Smooth muscle cell (in vitro differentiated cells): Measurements from ENCODE around the gene COA5. TPM values are rescaled to one million over a fixed set of nuclear protein-coding genes. Genes with fewer than 3 reads are reported as not detected.

ENCODE experiments used
- DNase-seq: peaks from one replicate; lab custom pipeline; 2025; ENCODE audit not compliant: unreplicated experiment; lab: John Stamatoyannopoulos, UW
- H2AFZ ChIP-seq: fragments of 200-600 bp; sonication (generic); 2 replicates; pipeline ENCODE4 v1.6.0; 2016; ENCODE audit warnings: antibody characterized with exemption, low read depth, mild to moderate bottlenecking
- H3F3A ChIP-seq: fragments of 200-600 bp; sonication (generic); 2 replicates; pipeline ENCODE4 v1.6.0; 2017; ENCODE audit warnings: antibody characterized with exemption, low read depth
- H3K27ac ChIP-seq: fragments of 200-600 bp; sonication (generic); 2 replicates; pipeline ENCODE4 v1.5.1; 2016; ENCODE audit warnings: low read depth, mild to moderate bottlenecking
- H3K27me3 ChIP-seq: fragments of 200-600 bp; sonication (generic); 2 replicates; pipeline ENCODE4 v1.6.1; 2016; ENCODE audit warnings: low read depth, mild to moderate bottlenecking
- H3K36me3 ChIP-seq: fragments of 200-600 bp; sonication (generic); 2 replicates; pipeline ENCODE4 v1.5.1; 2016; ENCODE audit warnings: low read depth
- H3K4me1 ChIP-seq: fragments of 200-600 bp; sonication (generic); 2 replicates; pipeline ENCODE4 v1.5.1; 2016; ENCODE audit warnings: low read depth
- H3K4me2 ChIP-seq: fragments of 200-600 bp; sonication (generic); 2 replicates; pipeline ENCODE4 v1.6.0; 2016; ENCODE audit warnings: mild to moderate bottlenecking
- H3K4me3 ChIP-seq: fragments of 200-600 bp; sonication (generic); 2 replicates; pipeline ENCODE4 v1.5.1; 2016; ENCODE audit warnings: mild to moderate bottlenecking
- H3K79me2 ChIP-seq: fragments of 200-600 bp; sonication (generic); 2 replicates; pipeline ENCODE4 v1.6.0; 2016; ENCODE audit warnings: low read depth, mild to moderate bottlenecking
- H3K9ac ChIP-seq: fragments of 200-600 bp; sonication (generic); 2 replicates; pipeline ENCODE4 v1.6.0; 2016; ENCODE audit warnings: low read depth
- H3K9me3 ChIP-seq: fragments of 200-600 bp; sonication (generic); replicated peaks from 2 replicates; pipeline ENCODE4 v1.5.1; 2016; ENCODE audit warnings: low read depth
- H4K20me1 ChIP-seq: fragments of 200-600 bp; sonication (generic); 2 replicates; pipeline ENCODE4 v1.6.0; 2016; ENCODE audit warnings: low read depth
- WGBS: methylation state at CpG from one replicate; pipeline ENCODE4 v1.1.7; 2016; ENCODE audit warnings: low lambda C conversion rate; 5-methylcytosine and 5-hydroxymethylcytosine counted together
- polyA plus RNA-seq: library from polyadenylated mRNA; unstranded; fragments of >200 nt; fragmentation: Nextera tagmentation; extraction: Ambion mirVana; gene quantifications from 2 replicates; pipeline ENCODE4 v1.2.1, GENCODE V29; 2016
- total RNA-seq: library from RNA; depleted of rRNA; stranded (reverse); fragments of >200 nt; gene quantifications from 2 replicates; pipeline ENCODE4 v1.2.3, GENCODE V29; 2014
- TF ChIP-seq, protein P1 (sequence below): fragments of 200-600 bp; sonication (generic); IDR thresholded peaks from 2 replicates; pipeline ENCODE4 v1.5.1; 2017; ENCODE audit warnings: borderline replicate concordance, mild to moderate bottlenecking, antibody characterized with exemption; ENCODE audit not compliant: insufficient read depth, poor library complexity, severe bottlenecking

The COA5 gene
- total and polyA plus RNA-seq, 2 experiments from 2014 or later = 20.1 to 27.8 TPM

DNA sequence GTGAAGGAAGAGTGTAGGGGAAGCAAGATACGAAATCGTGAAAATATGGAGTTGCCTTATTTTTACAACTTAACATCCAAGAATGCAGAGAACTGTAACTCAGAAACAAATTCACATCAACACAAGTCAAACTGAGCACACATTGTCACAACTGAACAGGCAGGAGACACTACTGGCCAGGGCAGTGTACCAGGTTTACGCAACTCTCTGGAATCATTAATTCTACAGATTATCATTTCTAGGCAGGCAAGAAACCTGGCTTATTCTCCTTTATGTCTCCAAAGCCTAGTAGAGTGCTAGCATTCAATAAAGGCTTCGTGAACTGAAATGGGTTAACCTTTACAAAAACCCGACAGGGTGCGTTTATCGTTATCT lies 584 bp downstream of the COA5 start:
- Histone ChIP-seq H3K9ac (peak overlapping the region; percentile 99), H3K9me3 (no peaks in the 10 kb centered on the region), H3K27me3 (no peaks in the 10 kb centered on the region), H2AFZ (peak overlapping the region; percentile 78), H3K4me2 (peak overlapping the region; percentile 94), H3K36me3 (peaks cover 2% of the 10 kb centered on the region), H4K20me1 (peaks cover 3% of the 10 kb centered on the region), H3K4me1 (peaks cover 23% of the 10 kb centered on the region), H3F3A (no peaks in the 10 kb centered on the region), H3K27ac (peak overlapping the region; percentile 97), H3K79me2 (peaks cover 54% of the 10 kb centered on the region), H3K4me3 (peak overlapping the region; percentile 89)
- 17% methylated on average over 7 of the region's 7 CpGs for WGBS
- TF ChIP-seq, protein P1, sequence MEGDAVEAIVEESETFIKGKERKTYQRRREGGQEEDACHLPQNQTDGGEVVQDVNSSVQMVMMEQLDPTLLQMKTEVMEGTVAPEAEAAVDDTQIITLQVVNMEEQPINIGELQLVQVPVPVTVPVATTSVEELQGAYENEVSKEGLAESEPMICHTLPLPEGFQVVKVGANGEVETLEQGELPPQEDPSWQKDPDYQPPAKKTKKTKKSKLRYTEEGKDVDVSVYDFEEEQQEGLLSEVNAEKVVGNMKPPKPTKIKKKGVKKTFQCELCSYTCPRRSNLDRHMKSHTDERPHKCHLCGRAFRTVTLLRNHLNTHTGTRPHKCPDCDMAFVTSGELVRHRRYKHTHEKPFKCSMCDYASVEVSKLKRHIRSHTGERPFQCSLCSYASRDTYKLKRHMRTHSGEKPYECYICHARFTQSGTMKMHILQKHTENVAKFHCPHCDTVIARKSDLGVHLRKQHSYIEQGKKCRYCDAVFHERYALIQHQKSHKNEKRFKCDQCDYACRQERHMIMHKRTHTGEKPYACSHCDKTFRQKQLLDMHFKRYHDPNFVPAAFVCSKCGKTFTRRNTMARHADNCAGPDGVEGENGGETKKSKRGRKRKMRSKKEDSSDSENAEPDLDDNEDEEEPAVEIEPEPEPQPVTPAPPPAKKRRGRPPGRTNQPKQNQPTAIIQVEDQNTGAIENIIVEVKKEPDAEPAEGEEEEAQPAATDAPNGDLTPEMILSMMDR = no peak
- DNase-seq = no peak

DNA sequence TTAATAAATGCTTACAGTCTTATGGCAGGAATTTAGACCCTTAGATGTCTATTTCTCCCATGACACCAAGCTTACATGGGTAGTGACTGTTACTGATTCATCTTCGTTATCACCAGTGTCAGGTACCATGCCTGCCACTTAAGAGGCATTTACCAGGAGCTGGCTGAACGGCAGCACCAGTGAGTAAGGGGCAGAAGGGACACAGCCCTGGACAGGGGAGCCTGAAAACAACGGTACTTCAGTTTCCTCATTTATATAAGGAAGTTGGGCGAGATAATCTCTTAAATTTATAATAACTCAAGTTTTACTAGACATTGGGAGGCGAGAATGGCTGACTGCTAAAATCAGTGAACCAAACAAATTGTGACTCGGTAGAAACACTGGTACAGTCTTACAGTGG lies 1.2 kb downstream of the COA5 start:
- H3F3A ChIP-seq = no peaks in the 10 kb centered on the region
- no peaks in the 10 kb centered on the region for H3K36me3 ChIP-seq
- peak overlapping the region; percentile 33 for H3K9ac ChIP-seq
- 89% methylated on average over 6 of the region's 6 CpGs for WGBS
- H4K20me1 ChIP-seq = peaks cover 3% of the 10 kb centered on the region
- DNase-seq = no peak
- H3K27me3 ChIP-seq = no peaks in the 10 kb centered on the region
- H3K4me1 ChIP-seq = peaks cover 23% of the 10 kb centered on the region
- TF ChIP-seq, protein P1 = no peak
- no peaks in the 10 kb centered on the region for H3K9me3 ChIP-seq
- H3K27ac ChIP-seq = no peak overlapping the region
- H3K79me2 ChIP-seq = peaks cover 54% of the 10 kb centered on the region
- no peak overlapping the region for H2AFZ ChIP-seq
- H3K4me2 ChIP-seq = peak overlapping the region; percentile 94
- H3K4me3 ChIP-seq = peak overlapping the region; percentile 89

DNA sequence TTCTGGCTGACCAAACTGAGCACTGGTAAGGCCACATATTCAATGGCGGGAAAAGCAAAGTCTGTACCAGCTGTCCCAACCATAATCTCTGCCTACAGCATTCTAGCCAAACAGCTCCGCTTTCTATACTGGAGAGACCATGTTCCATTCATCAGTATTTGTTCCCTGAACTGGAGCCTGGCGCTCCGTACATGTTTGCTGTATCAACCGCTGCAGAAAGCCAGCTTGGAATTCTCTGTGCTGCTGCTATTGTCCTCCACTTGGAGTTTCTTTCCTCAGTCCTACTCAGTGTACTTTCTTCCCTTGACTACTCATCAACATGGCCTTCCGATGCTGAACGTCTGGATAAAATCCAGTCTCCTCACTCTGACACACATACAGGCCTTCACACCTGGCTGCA lies 1.9 kb downstream of the COA5 start:
- H3K27ac ChIP-seq = no peak overlapping the region
- DNase-seq = no peak
- peak overlapping the region; percentile 94 for H3K4me2 ChIP-seq
- H2AFZ ChIP-seq = no peak overlapping the region
- H4K20me1 ChIP-seq = peaks cover 8% of the 10 kb centered on the region
- WGBS = 95% methylated on average over 7 of the region's 7 CpGs
- TF ChIP-seq, protein P1 = no peak
- no peak overlapping the region for H3K9ac ChIP-seq
- no peak overlapping the region for H3K4me3 ChIP-seq
- no peaks in the 10 kb centered on the region for H3K9me3 ChIP-seq
- H3K36me3 ChIP-seq = no peaks in the 10 kb centered on the region
- no peaks in the 10 kb centered on the region for H3K27me3 ChIP-seq
- H3K4me1 ChIP-seq = peaks cover 23% of the 10 kb centered on the region
- H3F3A ChIP-seq = no peaks in the 10 kb centered on the region
- H3K79me2 ChIP-seq = peaks cover 52% of the 10 kb centered on the region

DNA sequence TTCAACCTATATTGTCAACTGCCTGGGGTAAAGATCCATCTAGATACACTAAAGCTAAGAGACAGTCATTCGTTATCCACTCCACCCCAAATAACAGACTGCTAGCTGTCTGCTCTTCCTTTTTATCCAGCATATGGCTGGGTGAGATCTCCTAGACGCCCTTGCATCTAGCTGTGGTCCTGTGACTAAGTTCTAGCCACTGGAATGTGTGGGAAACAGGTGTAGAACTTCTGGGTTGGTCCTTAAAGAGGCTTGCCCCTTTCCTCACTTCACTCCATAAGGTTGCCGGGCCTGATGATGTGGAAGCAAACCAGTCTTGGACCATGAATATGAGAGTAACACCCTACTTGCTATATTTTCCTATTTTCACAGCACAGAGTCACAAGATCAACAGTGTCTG lies 3.2 kb downstream of the COA5 start:
- 96% methylated on average over 3 of the region's 3 CpGs for WGBS
- peaks cover 4% of the 10 kb centered on the region for H3F3A ChIP-seq
- H3K4me2 ChIP-seq = no peak overlapping the region
- TF ChIP-seq, protein P1 = no peak
- peaks cover 16% of the 10 kb centered on the region for H3K4me1 ChIP-seq
- peaks cover 38% of the 10 kb centered on the region for H3K79me2 ChIP-seq
- DNase-seq = no peak
- H3K36me3 ChIP-seq = peaks cover 8% of the 10 kb centered on the region
- no peak overlapping the region for H3K9ac ChIP-seq
- no peak overlapping the region for H3K4me3 ChIP-seq
- no peak overlapping the region for H3K27ac ChIP-seq
- H3K9me3 ChIP-seq = no peaks in the 10 kb centered on the region
- peaks cover 11% of the 10 kb centered on the region for H4K20me1 ChIP-seq
- H2AFZ ChIP-seq = no peak overlapping the region
- no peaks in the 10 kb centered on the region for H3K27me3 ChIP-seq
